ENCODE measurements around the gene ZBTB43.

Gene ZBTB43

DNA sequence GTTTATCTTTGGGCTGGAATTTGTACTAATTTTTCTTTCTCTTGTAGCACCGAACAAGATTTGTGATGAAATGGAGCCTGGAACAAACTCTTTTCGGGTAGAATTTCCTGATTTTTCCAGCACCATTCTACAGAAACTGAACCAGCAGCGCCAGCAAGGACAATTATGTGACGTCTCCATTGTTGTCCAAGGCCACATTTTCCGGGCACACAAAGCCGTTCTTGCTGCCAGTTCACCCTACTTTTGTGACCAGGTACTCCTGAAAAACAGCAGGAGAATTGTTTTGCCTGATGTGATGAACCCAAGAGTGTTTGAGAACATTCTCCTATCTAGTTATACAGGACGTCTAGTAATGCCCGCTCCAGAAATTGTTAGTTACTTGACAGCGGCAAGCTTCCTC lies 27.6 kb downstream of the ZBTB43 start:
- no peak for DNase-seq

DNA sequence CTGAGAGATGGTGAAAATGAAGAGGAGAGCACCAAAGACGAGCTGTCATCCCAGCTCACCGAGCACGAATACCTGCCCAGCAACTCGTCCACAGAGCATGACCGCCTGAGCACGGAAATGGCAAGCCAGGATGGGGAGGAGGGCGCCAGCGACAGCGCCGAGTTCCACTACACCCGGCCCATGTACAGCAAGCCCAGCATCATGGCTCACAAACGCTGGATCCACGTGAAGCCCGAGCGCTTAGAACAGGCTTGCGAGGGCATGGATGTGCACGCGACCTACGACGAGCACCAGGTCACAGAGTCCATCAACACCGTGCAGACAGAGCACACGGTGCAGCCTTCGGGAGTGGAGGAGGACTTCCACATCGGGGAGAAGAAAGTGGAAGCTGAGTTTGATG lies 28.2 kb downstream of the ZBTB43 start:
- no peak for DNase-seq

DNA sequence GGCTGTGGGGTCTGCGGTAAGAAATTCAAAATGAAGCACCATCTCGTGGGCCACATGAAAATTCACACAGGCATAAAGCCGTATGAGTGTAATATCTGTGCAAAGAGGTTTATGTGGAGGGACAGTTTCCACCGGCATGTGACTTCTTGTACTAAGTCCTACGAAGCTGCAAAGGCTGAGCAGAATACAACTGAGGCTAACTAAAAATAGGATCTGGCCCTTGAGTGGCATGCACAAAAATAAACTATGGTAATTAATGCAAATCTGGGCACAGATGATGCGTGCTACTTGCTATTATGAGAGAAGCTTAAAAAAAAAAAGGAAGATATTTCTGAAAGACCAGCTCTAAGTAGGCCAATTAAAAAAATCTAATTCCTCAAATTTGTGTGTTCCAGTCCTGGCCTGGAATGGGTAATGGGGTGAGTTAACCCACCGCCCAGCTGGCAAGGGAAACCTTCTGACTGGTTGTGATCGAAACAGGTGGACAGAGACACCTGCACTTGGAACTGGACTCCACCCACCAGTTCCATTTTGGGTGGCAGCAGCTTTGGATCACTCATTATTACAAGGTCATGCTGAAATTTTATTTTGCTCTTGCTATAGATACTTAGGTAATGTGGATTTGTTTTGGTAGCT lies 29.0 kb downstream of the ZBTB43 start:
- no peak for DNase-seq

DNA sequence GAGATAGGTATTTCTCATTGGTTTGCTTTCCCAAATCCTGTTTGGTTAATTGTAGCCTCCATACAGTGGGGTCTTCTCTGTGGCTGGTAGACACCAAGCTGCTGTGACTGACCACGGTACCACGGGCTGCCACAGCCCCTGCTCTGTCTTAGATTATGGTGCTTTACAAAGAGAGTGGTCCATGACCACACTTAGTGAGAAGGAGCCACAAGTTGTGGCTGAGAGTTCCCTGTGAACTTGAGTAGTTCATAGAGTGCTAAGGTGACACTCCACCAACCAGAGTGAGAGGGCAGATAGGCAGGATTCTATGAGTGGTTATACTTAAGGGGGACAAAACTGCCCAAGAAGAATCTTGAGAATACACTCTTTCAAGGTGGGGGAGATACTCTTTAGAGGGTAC lies 29.8 kb downstream of the ZBTB43 start:
- no peak for DNase-seq

DNA sequence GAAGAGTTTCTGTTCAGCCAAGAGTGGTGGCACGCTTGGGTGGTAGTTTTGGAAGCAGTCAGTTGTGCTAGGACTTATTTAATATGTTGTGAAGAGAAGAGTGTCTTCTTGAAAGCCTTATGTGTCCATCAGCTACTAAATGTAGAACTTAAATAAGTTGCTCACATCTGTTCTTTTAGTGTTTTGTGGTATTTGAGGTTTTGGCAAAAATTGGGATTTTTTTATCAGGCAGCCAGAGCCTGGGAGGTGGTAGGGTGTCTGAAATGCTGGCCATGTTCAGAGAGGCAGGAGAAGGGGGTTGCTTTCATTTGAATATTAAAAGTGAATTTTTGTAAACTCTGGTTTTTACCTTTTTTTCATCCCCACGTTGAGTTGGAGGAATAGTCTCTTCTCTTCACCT lies 31.4 kb downstream of the ZBTB43 start:
- DNase-seq = no peak

DNA sequence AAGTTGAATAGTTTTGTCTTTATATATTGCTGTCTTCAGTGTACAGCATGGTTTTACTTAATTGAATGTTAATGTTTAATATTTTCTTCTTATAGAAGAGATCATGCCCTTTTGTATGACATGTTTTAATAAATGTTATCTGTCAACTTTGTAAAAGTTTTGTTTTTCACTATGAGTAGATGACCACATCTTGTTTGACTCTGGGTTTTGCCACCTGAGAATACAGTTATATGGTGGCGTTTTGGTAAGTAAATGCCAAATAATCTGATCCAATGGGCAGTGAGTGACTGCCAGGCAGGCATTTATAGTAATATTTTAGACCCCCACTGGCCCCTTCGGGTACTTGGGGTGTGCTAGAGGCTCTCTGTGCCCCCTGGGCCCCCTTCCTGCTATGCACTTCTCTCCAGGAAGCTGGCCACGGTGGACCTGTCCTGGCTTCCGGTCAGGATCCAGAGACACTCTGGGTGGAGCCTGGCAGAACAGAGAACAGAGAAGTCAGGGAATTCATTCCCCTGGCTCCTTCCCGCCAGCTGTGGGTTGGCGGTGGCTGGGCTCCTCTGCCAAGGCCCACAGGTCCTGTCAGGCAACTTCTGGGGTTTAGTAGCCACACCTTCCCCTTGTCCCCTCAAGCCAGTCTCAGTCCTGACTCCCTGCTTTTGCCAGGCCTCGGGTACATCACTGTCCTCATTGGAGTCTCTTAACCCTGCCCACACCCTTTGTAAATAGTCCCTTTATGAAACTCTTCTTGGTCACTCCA lies 33.4 kb downstream of the ZBTB43 start:
- DNase-seq = no peak

DNA sequence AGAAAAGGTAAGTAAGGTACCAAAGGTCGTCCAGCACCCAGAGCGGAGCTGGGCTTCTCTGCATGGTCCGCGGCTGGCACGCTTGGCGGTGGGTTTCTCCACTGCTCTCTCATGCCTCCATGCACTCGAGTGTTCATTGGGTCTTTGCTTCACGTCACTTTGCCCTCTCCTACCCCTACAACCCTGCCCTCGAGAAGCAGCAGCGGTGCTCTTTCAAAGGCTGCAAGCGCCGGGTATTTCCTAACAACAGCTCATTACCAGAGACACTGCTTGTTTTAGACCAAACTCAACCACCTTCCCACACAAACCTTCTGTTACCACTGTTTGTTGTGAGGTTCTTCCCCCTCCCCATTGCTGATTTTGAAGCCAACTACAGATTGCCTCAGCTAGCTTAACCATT lies 34.1 kb downstream of the ZBTB43 start:
- DNase-seq = no peak

DNA sequence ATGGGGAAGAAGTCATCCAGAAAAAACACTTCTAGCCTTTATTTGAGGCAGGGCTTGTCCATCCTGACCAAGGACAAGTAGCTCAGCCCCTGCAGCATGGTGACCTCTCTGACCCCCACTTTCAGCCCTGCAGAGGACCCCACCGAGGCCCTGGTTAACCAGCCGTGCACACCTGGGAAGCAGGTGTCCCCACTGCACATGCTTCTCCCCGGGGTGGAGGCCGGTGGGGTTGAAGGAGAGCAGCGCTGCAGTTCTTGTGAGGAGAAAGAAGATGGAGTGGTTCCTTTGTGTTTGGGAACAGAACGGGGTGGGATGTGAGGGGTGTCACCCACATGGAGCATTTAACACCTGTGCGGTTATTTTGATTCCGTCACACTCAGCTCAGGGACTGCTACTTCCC lies 34.5 kb downstream of the ZBTB43 start:
- no peak for DNase-seq

DNA sequence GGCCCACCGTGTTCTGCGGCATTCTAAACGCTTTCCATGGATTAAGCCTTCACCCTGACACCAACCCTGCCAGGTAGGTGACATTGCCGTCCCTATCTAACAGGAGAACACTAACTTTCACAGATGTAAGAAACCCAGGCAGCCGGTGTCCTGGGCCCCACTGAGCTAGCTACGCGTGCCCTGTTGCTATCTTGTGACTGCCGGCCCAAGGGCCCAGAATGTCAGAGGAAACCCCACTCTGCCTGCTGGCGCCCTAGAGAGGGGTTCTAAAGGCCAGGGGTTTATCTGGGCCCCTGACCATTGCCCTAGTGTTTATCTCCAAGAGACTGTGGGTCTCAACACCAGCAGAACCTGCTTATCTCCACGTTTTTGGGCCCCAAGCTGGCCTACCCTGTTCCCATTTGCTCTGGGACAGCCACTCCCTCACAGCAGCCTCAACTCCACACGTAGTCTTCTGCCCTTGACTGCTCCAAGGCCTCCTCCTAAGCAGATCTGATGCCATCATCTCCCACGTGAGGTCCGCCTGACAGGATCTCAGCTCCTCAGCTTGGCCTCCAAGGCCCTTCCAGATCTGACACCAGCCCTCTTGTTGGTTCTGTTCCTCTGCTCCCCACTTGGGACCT lies 37.5 kb downstream of the ZBTB43 start:
- DNase-seq = no peak

DNA sequence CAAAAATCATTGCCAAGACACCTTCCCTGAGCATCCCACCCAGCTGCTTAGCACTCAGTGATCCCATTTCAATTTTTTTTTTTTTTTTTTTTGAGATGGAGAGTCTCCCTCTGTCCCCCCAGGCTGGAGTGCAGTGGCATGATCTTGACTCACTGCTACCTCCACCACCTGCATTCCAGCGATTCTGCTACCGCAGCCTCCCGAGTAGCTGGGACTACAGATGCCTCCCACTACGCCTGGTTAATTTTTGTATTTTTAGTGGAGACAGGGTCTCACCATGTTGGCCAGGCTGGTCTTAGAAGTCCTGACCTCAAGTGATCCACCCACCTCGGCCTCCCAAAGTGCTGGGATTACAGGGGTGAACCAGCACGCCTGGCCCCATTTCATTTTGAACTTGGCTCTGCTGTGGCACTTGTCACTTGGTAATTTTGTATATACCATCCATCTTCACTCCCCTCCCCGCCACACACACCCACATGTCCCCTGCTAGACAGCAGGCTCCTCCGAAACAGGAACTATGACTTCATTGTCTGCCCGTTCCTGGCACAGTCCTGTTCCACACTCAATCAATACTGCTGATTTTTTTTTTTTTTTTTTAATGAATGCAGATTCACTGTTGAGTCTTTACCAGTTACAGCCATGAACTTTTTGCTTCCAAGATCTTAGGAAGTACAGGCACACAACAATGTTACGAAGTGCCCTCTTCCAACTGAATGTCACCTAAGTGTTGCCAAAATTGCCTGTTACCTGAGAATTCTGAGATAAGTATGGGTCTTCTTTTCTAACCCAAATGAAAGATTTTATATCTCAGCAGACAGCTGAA lies 38.3 kb downstream of the ZBTB43 start:
- peak; percentile 13 to 23 for DNase-seq

DNA sequence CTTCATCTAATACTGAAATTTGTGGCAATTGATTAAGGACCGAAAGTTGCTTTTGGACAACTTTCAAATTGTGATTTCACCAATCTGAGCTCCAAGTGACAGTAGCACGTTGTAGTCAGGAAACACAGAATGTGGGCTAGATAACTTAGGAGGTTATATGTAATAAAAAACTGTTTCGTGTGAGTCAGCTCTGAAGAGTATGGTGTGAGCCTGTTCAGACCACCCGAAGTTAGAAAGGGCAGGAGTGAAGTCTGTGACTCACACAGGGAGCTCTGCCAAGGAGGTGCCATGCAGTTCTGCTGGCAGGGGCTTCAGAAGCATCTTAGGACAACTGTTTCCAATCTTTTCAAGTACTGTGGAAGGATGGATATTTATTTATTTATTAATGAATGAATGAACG lies 39.2 kb downstream of the ZBTB43 start:
- DNase-seq = no peak

DNA sequence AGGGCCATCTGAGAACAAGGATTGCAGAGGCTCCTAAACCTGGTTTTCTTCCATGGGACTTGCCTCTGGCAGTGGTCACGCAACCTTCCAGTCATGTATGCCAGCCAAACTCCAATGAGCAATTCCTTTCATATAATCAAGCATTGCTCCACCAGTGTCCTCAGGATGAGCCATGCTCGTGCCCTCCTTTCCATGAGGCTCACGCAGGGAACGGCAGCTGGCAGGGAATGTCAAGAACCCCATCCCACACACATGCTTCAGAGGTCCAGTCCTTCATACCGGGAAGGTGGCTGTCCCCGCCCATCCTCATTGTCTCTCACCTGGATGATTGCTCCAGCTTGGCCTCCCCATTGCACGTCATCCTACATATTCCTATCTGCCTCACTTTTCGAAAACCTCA lies 42.2 kb downstream of the ZBTB43 start:
- no peak for DNase-seq

DNA sequence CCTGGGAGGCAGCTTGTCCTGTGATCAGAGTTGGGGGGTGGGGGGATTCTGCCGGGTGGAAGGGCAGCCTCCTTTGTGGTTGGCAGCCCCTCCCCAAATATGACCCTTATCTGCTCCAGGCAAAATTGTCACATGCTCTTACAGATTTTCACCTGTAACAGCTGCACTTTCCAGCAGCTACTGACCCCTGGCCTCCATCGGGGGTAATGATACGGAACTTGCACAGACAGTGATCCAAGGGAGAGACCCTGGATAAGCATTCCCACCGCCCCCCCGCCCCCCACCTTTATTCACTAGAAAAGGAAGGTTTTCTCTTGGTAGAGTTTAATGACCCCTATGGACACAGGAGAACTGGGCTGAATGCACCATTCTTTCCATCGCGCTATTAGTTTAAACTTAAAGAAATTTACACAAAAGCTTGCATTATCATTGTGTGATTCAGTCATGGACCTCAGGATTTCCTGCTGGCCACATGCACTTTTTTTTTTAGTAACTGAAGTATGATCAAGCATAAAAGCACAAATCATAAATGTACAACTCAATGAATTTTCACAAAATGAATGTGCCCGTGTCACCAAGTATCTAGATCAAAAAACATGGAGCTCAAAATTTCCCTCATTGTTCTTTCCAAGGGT lies 44.9 kb downstream of the ZBTB43 start:
- no peak for DNase-seq

DNA sequence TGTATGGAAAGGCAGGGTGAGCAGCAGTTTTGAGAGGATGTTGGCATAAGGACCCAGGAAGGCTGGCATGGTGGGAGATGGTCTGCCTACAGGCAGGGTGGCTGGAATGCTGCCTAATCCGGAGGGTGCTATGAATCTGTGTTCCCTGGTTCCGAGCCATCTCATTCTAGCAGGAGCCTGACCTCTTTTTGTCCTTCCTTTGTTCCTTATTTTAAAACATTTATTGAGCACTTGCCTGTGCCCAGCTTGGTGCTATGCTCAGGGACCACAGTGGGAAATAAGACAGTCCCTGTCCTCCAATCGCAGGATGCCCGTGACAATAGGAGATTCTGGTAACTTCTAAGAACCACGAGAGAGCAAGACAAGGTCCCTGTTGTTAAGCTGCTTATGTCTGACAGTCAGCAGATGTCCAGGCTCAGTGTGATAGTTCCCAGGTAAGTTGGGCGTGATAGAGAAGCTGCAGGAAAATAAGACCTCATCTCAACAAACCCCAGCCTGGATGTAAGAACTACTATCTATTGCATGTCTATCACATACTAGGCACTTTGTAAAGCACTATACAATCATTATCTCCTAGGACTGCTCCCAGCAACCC lies 46.5 kb downstream of the ZBTB43 start:
- DNase-seq = no peak

DNA sequence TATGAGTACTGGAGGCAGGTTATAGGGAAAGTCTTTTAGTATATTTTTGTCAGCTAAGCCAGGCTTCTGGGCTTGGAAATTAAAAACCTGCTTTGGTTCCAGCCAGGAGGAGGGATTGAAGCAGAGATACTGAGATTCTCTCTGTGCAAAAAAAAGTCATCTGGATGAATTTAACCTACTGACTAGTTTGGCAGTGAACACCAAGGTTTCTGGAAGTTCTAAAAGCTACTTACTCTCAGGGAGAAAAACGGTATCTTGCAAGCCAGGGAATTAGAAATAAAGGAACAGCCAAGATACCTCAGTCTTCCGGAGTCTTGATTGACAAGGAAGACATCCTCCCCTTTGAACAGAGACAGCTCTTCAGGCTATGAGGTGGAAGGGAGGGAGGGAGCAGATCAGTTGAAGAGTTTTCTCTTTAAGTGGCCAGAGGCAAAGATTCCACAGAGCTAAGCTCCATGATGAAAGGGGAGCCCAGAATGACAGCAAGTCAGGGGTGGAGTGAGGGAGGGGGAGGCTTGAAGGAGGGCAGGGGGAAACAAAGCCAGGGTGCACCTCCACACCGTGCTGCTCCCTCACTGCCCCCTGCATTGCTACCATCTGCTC lies 47.3 kb downstream of the ZBTB43 start:
- no peak for DNase-seq

DNA sequence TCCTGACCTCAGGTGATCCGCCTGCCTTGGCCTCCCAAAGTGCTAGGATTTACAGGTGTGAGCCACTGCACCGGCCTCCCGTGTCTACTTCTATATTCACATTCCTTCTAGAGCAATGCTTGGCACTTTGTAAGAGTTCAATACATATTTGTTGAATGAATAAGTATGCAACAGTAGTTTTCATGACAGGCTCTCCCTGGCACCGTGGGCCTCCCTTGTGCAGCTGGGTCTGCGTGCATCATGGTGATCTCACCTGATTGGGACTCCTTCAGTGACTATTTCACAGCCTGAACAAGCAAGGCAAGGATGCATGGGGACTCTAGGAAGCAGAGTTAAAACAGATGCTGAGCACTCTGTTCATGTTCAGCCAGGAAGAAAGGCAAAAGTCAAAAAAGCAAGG lies 48.8 kb downstream of the ZBTB43 start:
- DNase-seq = no peak

DNA sequence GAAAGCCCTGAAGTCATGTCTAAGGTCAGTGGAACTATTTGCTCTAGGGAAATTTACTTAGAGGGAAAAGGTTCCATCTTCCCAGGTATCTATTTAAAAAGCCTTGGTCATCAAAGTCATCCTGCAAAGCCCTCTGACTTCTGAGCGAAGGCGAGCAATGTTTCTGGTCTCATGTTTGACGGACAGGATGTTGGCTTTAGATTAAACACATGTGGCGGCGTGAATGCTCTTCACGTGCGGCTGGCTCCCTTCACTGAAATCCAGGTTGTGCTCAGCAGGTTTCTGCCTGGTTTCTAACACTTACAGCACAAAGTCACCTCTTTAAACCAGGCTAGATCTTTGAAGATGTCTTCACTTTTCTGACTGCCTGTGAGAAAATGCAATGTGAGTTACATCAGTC lies 49.9 kb downstream of the ZBTB43 start:
- DNase-seq = no peak

DNA sequence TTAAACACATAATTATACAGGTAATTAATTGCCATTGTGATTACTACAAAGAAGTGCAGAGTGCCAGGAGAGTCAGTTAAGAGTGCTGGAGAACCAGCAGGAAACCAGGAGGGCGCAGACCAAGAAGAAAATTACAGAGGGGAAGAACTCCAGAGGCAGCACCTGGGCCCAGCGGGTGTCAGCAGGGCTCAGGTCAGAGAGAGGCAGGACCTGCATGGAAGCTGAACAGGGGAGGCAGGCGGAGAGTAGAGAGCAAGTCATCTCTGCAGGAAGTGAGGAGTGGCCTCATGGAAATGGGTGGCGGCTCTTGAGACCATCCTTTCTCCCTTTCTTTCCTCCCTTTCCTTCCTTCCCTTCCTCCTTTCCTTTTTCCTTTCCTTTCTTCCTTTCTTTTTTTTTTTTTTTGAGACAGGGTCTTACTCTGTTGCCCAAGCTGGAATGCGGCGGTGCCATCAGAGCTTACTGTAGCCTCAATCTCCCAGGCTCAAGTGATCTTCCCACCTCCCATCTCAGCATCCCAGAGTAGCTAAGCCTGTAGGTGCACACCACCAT lies 51.6 kb downstream of the ZBTB43 start:
- no peak for DNase-seq

DNA sequence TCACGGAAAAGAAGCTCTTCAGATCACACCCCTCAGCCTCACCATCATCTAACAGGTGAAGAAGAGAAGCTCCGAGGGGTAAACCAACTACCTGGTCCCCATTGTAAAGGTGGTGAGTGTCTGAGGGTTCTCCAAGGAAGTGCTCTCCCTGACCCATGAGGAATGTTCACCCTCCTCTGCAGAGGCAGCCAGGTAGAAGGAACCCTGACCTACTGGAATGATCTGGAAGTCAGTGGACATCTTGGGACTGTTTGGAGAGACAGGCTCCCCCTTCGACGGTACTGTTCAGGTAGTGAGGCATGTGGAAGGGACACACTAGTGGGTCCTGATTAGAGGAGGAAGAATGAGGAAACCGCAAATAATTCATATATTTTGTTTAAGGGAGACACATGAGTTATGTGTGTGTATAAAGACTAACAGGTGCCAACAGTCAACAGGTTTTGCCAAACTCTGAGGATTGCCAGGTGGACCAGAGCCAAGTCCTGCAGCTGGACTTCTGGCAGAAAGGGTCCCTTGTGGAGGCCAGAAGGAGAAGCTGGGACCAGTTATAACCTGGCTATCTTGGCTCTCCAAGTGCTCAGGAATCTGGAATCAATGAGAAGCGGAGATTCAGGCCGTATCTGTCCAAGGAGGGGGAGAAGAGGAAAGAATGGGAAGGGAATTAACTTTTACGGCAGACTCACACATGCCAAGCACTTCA lies 52.6 kb downstream of the ZBTB43 start:
- DNase-seq = no peak

DNA sequence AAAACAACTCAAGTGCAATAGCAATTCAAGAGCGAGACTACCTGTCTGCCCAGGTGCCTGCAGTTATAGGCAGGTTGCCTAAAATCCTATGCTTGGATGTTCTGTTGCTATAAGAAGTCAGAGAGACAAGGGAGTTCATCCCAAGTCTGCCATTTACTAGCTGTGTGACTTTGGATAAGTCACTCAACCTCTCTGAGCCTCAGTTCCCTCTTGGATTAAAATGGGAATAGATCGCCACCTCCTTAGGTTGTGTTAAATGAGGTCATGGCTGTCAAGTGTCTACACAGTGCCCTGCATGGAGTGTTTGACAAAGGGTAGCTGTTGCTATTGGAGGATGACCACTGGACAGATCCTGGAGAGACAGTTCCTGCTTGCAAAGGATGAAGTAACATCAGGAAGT lies 54.3 kb downstream of the ZBTB43 start:
- DNase-seq = no peak

DNA sequence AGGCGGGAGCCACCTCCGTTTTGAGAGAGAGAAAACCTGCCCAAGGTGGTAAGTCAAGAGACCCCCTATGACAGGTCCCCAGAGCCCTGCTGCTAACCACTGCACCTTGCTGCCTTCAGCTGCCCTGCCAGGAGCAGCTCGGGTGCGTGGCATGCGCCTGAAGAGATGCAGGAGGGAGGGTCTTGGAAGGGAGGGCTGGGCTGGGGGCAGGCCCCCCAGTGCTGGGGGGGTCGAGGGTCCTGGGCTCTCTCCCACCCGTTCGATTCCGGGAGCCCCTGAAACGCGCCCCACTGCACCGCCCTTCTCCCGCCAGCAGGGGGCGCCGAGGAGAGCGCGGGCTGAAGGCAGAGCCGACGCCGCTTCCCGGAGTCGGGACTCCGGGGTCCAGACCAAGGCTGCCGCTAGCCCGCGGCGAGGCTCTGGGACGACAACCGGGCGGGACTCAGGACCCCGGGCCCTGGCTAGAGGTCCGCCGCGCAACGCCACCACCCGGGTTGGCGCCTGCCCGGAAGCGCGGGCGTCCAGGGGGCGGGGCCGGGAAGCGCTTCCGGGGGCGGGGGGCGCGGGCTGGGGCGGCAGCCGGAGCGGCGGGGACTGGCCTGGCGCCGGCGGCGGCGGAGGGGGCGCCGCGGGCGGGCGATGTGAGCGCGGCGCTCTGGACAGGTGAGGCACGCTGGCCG lies 55.4 kb downstream of the ZBTB43 start, which contains the start of gene ZBTB34:
Gene ZBTB34, plus strand, starts transcription at position 563 of the 680 bp plus-strand sequence. CDS start 18,761 bp downstream, outside the sequence.
- peak; percentile 38 to 49 for DNase-seq
